ENCODE data around the gene NTM. TPM values are rescaled to one million over a fixed set of nuclear protein-coding genes. Genes with fewer than 3 reads are reported as not detected.

The NTM gene
- total and polyA plus RNA-seq, 2 of the 8 experiments (the other 6 are each of a cell fraction or from before 2014, with no cell fraction given), result 13.4 to 20.0 TPM

GRCh38 chr11:131889760-131890581 lies 519.6 kb downstream of the NTM start (continued):
- TF ChIP-seq, protein P1, sequence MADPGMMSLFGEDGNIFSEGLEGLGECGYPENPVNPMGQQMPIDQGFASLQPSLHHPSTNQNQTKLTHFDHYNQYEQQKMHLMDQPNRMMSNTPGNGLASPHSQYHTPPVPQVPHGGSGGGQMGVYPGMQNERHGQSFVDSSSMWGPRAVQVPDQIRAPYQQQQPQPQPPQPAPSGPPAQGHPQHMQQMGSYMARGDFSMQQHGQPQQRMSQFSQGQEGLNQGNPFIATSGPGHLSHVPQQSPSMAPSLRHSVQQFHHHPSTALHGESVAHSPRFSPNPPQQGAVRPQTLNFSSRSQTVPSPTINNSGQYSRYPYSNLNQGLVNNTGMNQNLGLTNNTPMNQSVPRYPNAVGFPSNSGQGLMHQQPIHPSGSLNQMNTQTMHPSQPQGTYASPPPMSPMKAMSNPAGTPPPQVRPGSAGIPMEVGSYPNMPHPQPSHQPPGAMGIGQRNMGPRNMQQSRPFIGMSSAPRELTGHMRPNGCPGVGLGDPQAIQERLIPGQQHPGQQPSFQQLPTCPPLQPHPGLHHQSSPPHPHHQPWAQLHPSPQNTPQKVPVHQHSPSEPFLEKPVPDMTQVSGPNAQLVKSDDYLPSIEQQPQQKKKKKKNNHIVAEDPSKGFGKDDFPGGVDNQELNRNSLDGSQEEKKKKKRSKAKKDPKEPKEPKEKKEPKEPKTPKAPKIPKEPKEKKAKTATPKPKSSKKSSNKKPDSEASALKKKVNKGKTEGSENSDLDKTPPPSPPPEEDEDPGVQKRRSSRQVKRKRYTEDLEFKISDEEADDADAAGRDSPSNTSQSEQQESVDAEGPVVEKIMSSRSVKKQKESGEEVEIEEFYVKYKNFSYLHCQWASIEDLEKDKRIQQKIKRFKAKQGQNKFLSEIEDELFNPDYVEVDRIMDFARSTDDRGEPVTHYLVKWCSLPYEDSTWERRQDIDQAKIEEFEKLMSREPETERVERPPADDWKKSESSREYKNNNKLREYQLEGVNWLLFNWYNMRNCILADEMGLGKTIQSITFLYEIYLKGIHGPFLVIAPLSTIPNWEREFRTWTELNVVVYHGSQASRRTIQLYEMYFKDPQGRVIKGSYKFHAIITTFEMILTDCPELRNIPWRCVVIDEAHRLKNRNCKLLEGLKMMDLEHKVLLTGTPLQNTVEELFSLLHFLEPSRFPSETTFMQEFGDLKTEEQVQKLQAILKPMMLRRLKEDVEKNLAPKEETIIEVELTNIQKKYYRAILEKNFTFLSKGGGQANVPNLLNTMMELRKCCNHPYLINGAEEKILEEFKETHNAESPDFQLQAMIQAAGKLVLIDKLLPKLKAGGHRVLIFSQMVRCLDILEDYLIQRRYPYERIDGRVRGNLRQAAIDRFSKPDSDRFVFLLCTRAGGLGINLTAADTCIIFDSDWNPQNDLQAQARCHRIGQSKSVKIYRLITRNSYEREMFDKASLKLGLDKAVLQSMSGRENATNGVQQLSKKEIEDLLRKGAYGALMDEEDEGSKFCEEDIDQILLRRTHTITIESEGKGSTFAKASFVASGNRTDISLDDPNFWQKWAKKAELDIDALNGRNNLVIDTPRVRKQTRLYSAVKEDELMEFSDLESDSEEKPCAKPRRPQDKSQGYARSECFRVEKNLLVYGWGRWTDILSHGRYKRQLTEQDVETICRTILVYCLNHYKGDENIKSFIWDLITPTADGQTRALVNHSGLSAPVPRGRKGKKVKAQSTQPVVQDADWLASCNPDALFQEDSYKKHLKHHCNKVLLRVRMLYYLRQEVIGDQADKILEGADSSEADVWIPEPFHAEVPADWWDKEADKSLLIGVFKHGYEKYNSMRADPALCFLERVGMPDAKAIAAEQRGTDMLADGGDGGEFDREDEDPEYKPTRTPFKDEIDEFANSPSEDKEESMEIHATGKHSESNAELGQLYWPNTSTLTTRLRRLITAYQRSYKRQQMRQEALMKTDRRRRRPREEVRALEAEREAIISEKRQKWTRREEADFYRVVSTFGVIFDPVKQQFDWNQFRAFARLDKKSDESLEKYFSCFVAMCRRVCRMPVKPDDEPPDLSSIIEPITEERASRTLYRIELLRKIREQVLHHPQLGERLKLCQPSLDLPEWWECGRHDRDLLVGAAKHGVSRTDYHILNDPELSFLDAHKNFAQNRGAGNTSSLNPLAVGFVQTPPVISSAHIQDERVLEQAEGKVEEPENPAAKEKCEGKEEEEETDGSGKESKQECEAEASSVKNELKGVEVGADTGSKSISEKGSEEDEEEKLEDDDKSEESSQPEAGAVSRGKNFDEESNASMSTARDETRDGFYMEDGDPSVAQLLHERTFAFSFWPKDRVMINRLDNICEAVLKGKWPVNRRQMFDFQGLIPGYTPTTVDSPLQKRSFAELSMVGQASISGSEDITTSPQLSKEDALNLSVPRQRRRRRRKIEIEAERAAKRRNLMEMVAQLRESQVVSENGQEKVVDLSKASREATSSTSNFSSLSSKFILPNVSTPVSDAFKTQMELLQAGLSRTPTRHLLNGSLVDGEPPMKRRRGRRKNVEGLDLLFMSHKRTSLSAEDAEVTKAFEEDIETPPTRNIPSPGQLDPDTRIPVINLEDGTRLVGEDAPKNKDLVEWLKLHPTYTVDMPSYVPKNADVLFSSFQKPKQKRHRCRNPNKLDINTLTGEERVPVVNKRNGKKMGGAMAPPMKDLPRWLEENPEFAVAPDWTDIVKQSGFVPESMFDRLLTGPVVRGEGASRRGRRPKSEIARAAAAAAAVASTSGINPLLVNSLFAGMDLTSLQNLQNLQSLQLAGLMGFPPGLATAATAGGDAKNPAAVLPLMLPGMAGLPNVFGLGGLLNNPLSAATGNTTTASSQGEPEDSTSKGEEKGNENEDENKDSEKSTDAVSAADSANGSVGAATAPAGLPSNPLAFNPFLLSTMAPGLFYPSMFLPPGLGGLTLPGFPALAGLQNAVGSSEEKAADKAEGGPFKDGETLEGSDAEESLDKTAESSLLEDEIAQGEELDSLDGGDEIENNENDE (IDR thresholded peaks at IDR 0.05; ENCODE audit: insufficient replicate concordance, low read length), result no peak
